Nephron (organoid): ENCODE data around the gene UBE2E1.

Experiments
- H3K27ac Mint-ChIP-seq, 3 experiments: 2 replicates each; pipeline ENCODE4 v1.8.0; 2020; ENCODE audit warnings: mixed read lengths in 3 of 3, mild to moderate bottlenecking in 2 of 3, moderate library complexity in 1 of 3
- H3K27me3 Mint-ChIP-seq: 2 replicates; pipeline ENCODE4 v1.8.0; 2021; ENCODE audit warnings: low read depth, mild to moderate bottlenecking, moderate library complexity, mixed read lengths
- H3K36me3 Mint-ChIP-seq: 2 replicates; pipeline ENCODE4 v1.8.0; 2020; ENCODE audit warnings: low read depth, mixed read lengths
- H3K4me1 Mint-ChIP-seq: 2 replicates; pipeline ENCODE4 v1.8.0; 2020; ENCODE audit warnings: mixed read lengths
- H3K4me3 Mint-ChIP-seq, 3 experiments: 2 replicates each; pipeline ENCODE4 v1.8.0; 2020; ENCODE audit warnings: mild to moderate bottlenecking in 3 of 3, mixed read lengths in 3 of 3, moderate library complexity in 2 of 3
- H3K9me3 Mint-ChIP-seq: 2 replicates; pipeline ENCODE4 v1.8.0; 2020; ENCODE audit warnings: mixed read lengths
- TF ChIP-seq, protein P1 (sequence below), 3 experiments: fragments of 200-600 bp; sonication (generic); IDR thresholded peaks; one replicate each; pipeline ENCODE4 v1.5.0; 2021; ENCODE audit warnings: antibody characterized with exemption in 3 of 3; ENCODE audit not compliant: unreplicated experiment in 3 of 3

Gene UBE2E1

DNA sequence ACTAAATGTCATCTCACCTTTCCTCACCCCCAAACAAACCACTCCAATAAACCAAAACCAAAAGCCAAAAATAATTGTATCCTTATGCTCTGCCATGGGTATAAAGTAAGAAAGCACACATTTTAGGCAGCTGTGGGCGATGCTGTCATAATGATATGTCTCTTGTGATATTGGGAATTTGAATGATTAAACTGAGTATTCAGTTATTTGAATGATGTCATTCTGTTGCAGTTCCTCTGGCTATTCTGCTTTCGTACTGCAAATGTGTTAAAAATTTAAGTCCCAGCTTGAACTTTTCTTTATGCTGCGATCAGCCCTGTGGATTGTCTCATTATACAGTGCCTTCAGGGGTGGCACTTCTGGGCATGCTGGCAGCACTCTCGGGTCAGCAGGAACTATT, 128.5 kb downstream of the UBE2E1 start:
- Mint-ChIP-seq H3K36me3 (no peaks in the 10 kb centered on the region), H3K27ac (no peak overlapping the region), H3K4me1 (no peaks in the 10 kb centered on the region), H3K27me3 (peaks cover 9% of the 10 kb centered on the region), H3K9me3 (no peaks in the 10 kb centered on the region), H3K4me3 (no peak overlapping the region)
- TF ChIP-seq, protein P1, sequence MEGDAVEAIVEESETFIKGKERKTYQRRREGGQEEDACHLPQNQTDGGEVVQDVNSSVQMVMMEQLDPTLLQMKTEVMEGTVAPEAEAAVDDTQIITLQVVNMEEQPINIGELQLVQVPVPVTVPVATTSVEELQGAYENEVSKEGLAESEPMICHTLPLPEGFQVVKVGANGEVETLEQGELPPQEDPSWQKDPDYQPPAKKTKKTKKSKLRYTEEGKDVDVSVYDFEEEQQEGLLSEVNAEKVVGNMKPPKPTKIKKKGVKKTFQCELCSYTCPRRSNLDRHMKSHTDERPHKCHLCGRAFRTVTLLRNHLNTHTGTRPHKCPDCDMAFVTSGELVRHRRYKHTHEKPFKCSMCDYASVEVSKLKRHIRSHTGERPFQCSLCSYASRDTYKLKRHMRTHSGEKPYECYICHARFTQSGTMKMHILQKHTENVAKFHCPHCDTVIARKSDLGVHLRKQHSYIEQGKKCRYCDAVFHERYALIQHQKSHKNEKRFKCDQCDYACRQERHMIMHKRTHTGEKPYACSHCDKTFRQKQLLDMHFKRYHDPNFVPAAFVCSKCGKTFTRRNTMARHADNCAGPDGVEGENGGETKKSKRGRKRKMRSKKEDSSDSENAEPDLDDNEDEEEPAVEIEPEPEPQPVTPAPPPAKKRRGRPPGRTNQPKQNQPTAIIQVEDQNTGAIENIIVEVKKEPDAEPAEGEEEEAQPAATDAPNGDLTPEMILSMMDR (IDR thresholded peaks at IDR 0.05; ENCODE audit: unreplicated experiment in 3 of 3): no peak

DNA sequence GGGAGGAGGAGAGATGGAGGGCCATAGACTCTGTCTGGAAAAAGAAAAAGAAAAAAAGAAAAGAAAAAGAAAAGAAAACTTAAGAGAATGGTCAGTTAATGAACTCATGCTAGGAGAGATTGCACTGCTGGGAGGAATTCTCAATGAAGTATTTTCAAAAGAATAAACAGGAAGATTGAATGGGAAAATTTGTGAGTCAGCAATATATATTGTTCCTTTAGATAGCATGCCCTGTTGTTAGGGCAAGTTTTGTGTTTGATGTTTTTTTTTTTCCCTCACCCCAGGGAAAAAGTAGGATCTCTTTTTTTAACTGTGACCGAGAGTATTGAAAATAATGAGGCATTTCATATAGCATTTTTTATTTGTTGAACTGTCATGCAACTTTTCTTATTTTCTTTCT, 131.5 kb downstream of the UBE2E1 start:
- Mint-ChIP-seq H3K4me1 (no peaks in the 10 kb centered on the region), H3K9me3 (no peaks in the 10 kb centered on the region), H3K4me3 (no peak overlapping the region), H3K27ac (no peak overlapping the region), H3K27me3 (peaks cover 6% of the 10 kb centered on the region), H3K36me3 (no peaks in the 10 kb centered on the region)
- TF ChIP-seq, protein P1 (IDR thresholded peaks at IDR 0.05; ENCODE audit: unreplicated experiment in 3 of 3): no peak

DNA sequence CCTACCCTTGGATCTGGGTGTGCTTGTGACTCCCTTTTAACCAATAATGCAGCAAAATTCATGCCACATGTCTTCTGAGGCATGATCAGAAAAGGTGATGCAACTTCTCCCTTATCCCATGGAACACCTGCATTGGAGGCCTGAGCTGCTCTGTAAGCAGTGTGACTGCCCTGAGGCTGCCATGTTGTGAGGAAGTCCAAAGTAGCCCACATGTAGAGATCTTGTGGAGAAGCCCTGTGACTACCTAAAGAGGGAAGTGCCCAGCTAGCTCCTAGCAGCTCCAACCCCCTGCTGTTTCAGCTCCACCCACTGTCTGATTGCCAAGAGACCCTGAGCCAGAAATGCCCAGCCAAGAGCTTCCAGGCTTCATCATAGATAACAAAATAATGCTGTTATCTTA, 132.9 kb downstream of the UBE2E1 start:
- TF ChIP-seq, protein P1 (IDR thresholded peaks at IDR 0.05; ENCODE audit: unreplicated experiment in 3 of 3): no peak
- Mint-ChIP-seq H3K27me3 (peaks cover 13% of the 10 kb centered on the region), H3K9me3 (no peaks in the 10 kb centered on the region), H3K27ac (no peak overlapping the region), H3K4me3 (no peak overlapping the region), H3K4me1 (peaks cover 3% of the 10 kb centered on the region), H3K36me3 (no peaks in the 10 kb centered on the region)

DNA sequence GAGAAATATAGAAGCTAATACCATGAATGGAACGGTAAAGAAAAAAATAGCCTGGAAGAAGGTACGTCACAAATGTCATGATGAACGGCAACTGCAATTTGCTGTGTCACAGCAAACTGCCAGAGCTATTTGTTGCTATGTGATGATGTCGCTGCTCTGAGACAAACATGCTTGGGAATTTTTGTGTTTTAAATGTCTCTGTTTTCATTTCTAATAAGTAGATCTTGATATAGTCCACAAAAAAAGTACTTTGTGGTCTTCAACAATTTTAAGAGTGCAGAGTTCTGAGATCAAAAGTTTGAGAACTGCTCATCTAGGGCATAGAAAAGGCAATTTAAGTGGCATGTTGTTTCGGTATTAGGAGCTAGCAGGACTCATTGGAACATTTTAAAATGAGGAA, 135.0 kb downstream of the UBE2E1 start:
- Mint-ChIP-seq H3K27ac (no peak overlapping the region), H3K4me1 (peaks cover 11% of the 10 kb centered on the region), H3K36me3 (no peaks in the 10 kb centered on the region), H3K4me3 (no peak overlapping the region), H3K27me3 (peaks cover 13% of the 10 kb centered on the region), H3K9me3 (no peaks in the 10 kb centered on the region)
- TF ChIP-seq, protein P1 (IDR thresholded peaks at IDR 0.05; ENCODE audit: unreplicated experiment in 3 of 3): no peak
